SK-N-SH treated with all-trans-retinoic acid at 6 μM for 48 hours (cell line): Measurements from ENCODE around the gene SMYD3.

Experiments
- ATAC-seq: fragments of 200-7000 bp; cut with Tn5 transposase; 3 replicates; pipeline ENCODE4 v1.9.1; 2020; ENCODE audit warnings: mild to moderate bottlenecking, moderate library complexity
- ARNTL ChIP-seq: fragments of 450-650 bp; formaldehyde crosslinking; IDR thresholded peaks from 2 replicates; pipeline ENCODE4 v1.5.0; 2020; ENCODE audit warnings: low read depth, mild to moderate bottlenecking, moderate library complexity, borderline replicate concordance
- BACH2 ChIP-seq: fragments of 250-450 bp; sonication (Bioruptor Pico); IDR thresholded peaks from 2 replicates; pipeline ENCODE4 v1.9.0; 2021; ENCODE audit warnings: mild to moderate bottlenecking, borderline replicate concordance
- CSDC2 ChIP-seq: fragments of 250-450 bp; sonication (Bioruptor Pico); IDR thresholded peaks from 2 replicates; pipeline ENCODE4 v1.5.0; 2020; ENCODE audit warnings: mild to moderate bottlenecking, moderate library complexity
- ESRRG ChIP-seq: fragments of 250-450 bp; sonication (Bioruptor Pico); IDR thresholded peaks from 2 replicates; pipeline ENCODE4 v1.6.1; 2021; ENCODE audit warnings: mild to moderate bottlenecking
- GLIS3 ChIP-seq: fragments of 250-450 bp; sonication (Bioruptor Pico); IDR thresholded peaks from 2 replicates; pipeline ENCODE4 v1.5.0; 2020; ENCODE audit warnings: mild to moderate bottlenecking, moderate library complexity
- ISL1 ChIP-seq: fragments of 250-450 bp; sonication (Bioruptor Pico); IDR thresholded peaks from 2 replicates; pipeline ENCODE4 v2.1.2; 2022; ENCODE audit warnings: mild to moderate bottlenecking, moderate library complexity
- PATZ1 ChIP-seq: fragments of 250-450 bp; sonication (Bioruptor Pico); IDR thresholded peaks from 2 replicates; pipeline ENCODE4 v1.8.0; 2020; ENCODE audit warnings: mild to moderate bottlenecking, moderate library complexity, borderline replicate concordance
- RARB ChIP-seq: fragments of 250-450 bp; sonication (Bioruptor Pico); IDR thresholded peaks from 2 replicates; pipeline ENCODE4 v1.8.0; 2021; ENCODE audit warnings: mild to moderate bottlenecking, moderate library complexity
- SNAI2 ChIP-seq: fragments of 250-450 bp; sonication (Bioruptor Pico); IDR thresholded peaks from 2 replicates; pipeline ENCODE4 v1.5.0; 2020; ENCODE audit warnings: mild to moderate bottlenecking, moderate library complexity
- TCF4 ChIP-seq: fragments of 250-450 bp; sonication (Bioruptor Pico); IDR thresholded peaks from 2 replicates; pipeline ENCODE4 v1.8.0; 2021; ENCODE audit warnings: mild to moderate bottlenecking, moderate library complexity, borderline replicate concordance
- ZC3H10 ChIP-seq: fragments of 250-450 bp; sonication (Bioruptor Pico); IDR thresholded peaks from 2 replicates; pipeline ENCODE4 v1.5.1; 2021; ENCODE audit warnings: mild to moderate bottlenecking, moderate library complexity
- ZFP3 ChIP-seq: fragments of 250-450 bp; sonication (Bioruptor Pico); IDR thresholded peaks from 2 replicates; pipeline ENCODE4 v1.5.0; 2020; ENCODE audit warnings: mild to moderate bottlenecking, moderate library complexity
- ZFP30 ChIP-seq: fragments of 450-650 bp; formaldehyde crosslinking; IDR thresholded peaks from 2 replicates; pipeline ENCODE4 v1.5.0; 2022; ENCODE audit warnings: mild to moderate bottlenecking, moderate library complexity
- ZNF565 ChIP-seq: fragments of 450-650 bp; formaldehyde crosslinking; conservative IDR thresholded peaks from 2 replicates; pipeline ENCODE4 v1.5.0; 2020; ENCODE audit warnings: low read depth, mild to moderate bottlenecking, moderate library complexity
- ZNF70 ChIP-seq: fragments of 450-650 bp; formaldehyde crosslinking; IDR thresholded peaks from 2 replicates; pipeline ENCODE4 v1.5.0; 2020; ENCODE audit warnings: mild to moderate bottlenecking, moderate library complexity
- TF ChIP-seq, protein P1 (sequence below): fragments of 250-450 bp; sonication (Bioruptor Pico); IDR thresholded peaks from 2 replicates; pipeline ENCODE4 v1.5.1; 2020; ENCODE audit warnings: low read depth, mild to moderate bottlenecking, moderate library complexity
- TF ChIP-seq, protein P2 (sequence below): fragments of 250-450 bp; sonication (Bioruptor Pico); IDR thresholded peaks from 2 replicates; pipeline ENCODE4 v1.8.0; 2021; ENCODE audit warnings: low read depth, mild to moderate bottlenecking, moderate library complexity, borderline replicate concordance
- TF ChIP-seq, protein P3 (sequence below): fragments of 250-450 bp; sonication (Bioruptor Pico); IDR thresholded peaks from 2 replicates; pipeline ENCODE4 v1.5.1; 2021; ENCODE audit warnings: mild to moderate bottlenecking, moderate library complexity
- TF ChIP-seq, protein P4 (sequence below): fragments of 250-450 bp; sonication (Bioruptor Pico); IDR thresholded peaks from 2 replicates; pipeline ENCODE4 v1.5.0; 2020; ENCODE audit warnings: mild to moderate bottlenecking, moderate library complexity

Gene SMYD3

GRCh38 chr1:246226041-246226440 is 281.0 kb downstream of the SMYD3 start (continued):
- TF ChIP-seq PATZ1, result no peak
- no peak for TF ChIP-seq ZFP30 (CRISPR knock-in tag)

DNA sequence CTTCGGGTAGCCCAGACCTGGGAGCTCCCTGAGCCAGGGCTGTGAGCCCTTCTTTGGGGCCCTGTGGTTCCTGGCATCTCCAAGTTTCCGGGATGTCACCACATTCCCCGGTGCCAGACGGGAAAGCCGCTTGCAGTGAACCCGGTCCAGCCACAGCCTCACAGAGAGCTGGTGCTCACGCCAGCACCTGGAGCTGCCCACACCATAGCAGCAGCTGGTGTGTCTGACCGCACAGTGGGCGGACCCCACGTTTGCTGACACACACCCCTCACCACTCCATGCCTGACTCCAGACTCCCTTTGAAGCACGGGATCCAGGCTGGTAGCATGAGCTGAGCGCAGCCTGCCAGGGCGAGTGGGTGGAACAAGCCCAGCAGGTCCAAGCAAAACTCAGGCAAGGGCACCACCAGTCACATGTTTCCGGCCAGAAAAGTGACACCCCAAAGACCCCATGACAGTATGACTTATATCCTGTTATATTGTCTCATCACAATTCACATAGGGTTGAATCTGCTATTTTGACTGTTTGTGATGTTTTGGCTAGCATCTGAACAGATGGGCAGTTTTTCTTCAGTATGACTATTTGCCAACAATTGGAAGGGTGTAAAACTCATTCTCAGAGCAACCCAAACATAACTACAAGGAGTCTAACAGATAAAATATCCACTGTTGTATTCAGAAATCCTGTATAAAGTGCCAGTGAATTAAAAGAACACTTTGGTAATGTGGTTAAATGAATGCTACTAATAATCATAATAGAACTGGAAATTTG is 285.4 kb downstream of the SMYD3 start:
- no peak for TF ChIP-seq CSDC2 (CRISPR knock-in tag)
- no peak for TF ChIP-seq ZNF565
- no peak for TF ChIP-seq PATZ1
- TF ChIP-seq TCF4 (CRISPR knock-in tag), result no peak
- TF ChIP-seq, protein P1, sequence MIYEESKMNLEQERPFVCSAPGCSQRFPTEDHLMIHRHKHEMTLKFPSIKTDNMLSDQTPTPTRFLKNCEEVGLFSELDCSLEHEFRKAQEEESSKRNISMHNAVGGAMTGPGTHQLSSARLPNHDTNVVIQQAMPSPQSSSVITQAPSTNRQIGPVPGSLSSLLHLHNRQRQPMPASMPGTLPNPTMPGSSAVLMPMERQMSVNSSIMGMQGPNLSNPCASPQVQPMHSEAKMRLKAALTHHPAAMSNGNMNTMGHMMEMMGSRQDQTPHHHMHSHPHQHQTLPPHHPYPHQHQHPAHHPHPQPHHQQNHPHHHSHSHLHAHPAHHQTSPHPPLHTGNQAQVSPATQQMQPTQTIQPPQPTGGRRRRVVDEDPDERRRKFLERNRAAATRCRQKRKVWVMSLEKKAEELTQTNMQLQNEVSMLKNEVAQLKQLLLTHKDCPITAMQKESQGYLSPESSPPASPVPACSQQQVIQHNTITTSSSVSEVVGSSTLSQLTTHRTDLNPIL (CRISPR knock-in tag), result no peak
- TF ChIP-seq, protein P2, sequence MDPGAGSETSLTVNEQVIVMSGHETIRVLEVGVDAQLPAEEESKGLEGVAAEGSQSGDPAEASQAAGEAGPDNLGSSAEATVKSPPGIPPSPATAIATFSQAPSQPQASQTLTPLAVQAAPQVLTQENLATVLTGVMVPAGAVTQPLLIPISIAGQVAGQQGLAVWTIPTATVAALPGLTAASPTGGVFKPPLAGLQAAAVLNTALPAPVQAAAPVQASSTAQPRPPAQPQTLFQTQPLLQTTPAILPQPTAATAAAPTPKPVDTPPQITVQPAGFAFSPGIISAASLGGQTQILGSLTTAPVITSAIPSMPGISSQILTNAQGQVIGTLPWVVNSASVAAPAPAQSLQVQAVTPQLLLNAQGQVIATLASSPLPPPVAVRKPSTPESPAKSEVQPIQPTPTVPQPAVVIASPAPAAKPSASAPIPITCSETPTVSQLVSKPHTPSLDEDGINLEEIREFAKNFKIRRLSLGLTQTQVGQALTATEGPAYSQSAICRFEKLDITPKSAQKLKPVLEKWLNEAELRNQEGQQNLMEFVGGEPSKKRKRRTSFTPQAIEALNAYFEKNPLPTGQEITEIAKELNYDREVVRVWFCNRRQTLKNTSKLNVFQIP (CRISPR knock-in tag), result no peak
- no peak for TF ChIP-seq BACH2 (CRISPR knock-in tag)
- TF ChIP-seq, protein P3, sequence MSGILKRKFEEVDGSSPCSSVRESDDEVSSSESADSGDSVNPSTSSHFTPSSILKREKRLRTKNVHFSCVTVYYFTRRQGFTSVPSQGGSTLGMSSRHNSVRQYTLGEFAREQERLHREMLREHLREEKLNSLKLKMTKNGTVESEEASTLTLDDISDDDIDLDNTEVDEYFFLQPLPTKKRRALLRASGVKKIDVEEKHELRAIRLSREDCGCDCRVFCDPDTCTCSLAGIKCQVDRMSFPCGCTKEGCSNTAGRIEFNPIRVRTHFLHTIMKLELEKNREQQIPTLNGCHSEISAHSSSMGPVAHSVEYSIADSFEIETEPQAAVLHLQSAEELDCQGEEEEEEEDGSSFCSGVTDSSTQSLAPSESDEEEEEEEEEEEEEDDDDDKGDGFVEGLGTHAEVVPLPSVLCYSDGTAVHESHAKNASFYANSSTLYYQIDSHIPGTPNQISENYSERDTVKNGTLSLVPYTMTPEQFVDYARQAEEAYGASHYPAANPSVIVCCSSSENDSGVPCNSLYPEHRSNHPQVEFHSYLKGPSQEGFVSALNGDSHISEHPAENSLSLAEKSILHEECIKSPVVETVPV (CRISPR knock-in tag), result no peak
- TF ChIP-seq SNAI2 (CRISPR knock-in tag), result no peak
- TF ChIP-seq ISL1 (CRISPR knock-in tag), result no peak
- TF ChIP-seq ZNF70 (CRISPR knock-in tag), result no peak
- TF ChIP-seq ZC3H10 (CRISPR knock-in tag), result no peak
- TF ChIP-seq ESRRG (CRISPR knock-in tag), result no peak
- TF ChIP-seq, protein P4, sequence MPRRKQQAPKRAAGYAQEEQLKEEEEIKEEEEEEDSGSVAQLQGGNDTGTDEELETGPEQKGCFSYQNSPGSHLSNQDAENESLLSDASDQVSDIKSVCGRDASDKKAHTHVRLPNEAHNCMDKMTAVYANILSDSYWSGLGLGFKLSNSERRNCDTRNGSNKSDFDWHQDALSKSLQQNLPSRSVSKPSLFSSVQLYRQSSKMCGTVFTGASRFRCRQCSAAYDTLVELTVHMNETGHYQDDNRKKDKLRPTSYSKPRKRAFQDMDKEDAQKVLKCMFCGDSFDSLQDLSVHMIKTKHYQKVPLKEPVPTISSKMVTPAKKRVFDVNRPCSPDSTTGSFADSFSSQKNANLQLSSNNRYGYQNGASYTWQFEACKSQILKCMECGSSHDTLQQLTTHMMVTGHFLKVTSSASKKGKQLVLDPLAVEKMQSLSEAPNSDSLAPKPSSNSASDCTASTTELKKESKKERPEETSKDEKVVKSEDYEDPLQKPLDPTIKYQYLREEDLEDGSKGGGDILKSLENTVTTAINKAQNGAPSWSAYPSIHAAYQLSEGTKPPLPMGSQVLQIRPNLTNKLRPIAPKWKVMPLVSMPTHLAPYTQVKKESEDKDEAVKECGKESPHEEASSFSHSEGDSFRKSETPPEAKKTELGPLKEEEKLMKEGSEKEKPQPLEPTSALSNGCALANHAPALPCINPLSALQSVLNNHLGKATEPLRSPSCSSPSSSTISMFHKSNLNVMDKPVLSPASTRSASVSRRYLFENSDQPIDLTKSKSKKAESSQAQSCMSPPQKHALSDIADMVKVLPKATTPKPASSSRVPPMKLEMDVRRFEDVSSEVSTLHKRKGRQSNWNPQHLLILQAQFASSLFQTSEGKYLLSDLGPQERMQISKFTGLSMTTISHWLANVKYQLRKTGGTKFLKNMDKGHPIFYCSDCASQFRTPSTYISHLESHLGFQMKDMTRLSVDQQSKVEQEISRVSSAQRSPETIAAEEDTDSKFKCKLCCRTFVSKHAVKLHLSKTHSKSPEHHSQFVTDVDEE (CRISPR knock-in tag), result no peak
- TF ChIP-seq GLIS3 (CRISPR knock-in tag), result no peak
- no peak for TF ChIP-seq ZFP3 (CRISPR knock-in tag)
- TF ChIP-seq ZFP30 (CRISPR knock-in tag), result no peak
- no peak for TF ChIP-seq RARB
- ATAC-seq, result no peak

DNA sequence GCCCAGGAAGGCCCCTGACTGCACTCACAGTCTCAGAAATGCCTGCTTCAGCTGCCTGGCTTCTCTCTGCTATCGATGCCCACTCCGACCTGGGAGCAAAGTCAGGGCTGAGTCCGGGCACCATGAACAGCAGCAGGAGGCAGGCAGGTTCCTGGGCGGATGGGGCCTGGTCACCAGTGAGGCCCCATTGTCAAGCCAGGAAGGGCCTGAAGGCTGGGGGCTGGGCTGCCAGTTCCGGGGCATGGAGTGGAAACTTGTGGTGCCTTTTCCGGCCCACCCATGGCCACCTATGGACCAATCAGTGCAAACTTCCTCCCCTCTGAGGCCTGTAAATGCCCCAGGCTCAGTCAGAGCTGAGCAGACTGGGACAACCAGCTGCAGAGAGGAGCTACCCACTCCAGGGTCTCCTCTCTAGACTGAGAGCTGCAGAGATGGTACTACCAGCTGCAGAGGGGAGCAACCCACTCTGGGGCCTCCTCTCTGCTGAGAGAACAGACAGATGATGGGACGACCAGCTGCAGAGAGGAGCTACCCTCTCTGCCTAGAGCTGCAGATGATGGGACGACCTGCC is 286.5 kb downstream of the SMYD3 start:
- ATAC-seq, result no peak
- no peak for TF ChIP-seq ARNTL (CRISPR knock-in tag)
- TF ChIP-seq TCF4 (CRISPR knock-in tag), result no peak
- TF ChIP-seq, protein P2 (CRISPR knock-in tag), result no peak
- no peak for TF ChIP-seq ZNF70 (CRISPR knock-in tag)
